Erythroblast (primary cell): ENCODE measurements around the gene C16orf54.

Source experiments
- GATA1 ChIP-seq: IDR thresholded peaks from 2 replicates; pipeline ENCODE4 v1.6.1; 2011; ENCODE audit warnings: low read depth, mild to moderate bottlenecking, control low read depth, low read length, moderate library complexity
- POLR2A ChIP-seq: IDR thresholded peaks from 2 replicates; pipeline ENCODE4 v1.6.1; 2011; ENCODE audit warnings: mild to moderate bottlenecking, low read length

DNA sequence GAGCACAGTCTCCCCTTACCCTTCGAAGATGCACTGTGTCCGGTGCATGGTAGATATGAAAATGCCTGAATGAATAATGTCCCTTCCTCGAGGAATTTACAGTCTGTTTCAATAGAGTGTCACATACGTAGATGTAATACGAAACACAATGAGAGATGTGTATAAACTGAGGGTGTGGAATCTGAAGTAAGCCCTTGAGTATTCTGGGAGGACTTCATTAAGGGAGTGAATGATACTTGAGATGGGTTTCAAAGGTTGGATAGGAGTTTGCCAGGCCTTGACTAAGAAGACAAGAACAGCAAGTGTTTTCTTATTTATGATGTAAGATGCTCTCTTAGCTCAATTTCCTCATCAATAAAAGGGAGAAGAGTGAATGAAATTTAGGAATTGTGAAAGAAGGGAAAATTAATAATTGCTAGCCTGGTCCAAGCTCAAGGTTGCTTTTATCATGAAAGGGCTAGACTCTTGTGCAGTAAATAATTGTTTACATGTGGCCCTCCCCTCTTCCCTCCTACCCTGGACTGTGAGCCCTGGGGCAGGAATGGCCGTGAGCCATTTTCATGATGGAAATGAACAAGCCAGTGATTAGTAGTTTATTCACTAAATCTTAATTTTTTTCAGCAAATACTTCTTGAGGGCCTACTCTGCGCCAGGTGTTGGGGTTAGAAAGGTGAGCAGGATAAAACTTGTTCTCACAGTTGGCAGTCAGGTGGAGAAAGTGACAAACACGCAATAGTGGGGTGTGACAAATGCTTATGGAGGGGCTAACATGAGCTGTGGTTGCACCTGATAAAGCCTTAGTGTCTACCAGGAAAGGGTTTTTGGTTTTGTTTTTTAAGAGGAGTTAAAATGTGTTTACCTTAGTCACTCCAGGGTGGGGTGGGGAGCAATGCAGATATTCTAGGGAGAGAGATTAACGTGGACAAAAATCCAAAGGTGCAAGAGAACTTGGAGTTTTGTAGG is 46.3 kb upstream of the C16orf54 start:
- TF ChIP-seq POLR2A, result no peak
- TF ChIP-seq GATA1, result no peak
